ENCODE data around the gene UBAC1.
"Not testable (repeated sequence)": the region's sequence is repeated elsewhere in the genome, so short reads cannot be mapped to it uniquely, and the experiment has no call there.

Gene UBAC1

GRCh38 chr9:135956802-135957174 lies 4.4 kb downstream of the UBAC1 start:
- DNase-seq = no peak

GRCh38 chr9:135955934-135956801 lies 5.0 kb downstream of the UBAC1 start:
- no peak for DNase-seq

- DNase-seq = no peak
These were observed 8.4 kb downstream of the UBAC1 start for GRCh38 chr9:135952664-135953206.

- DNase-seq = no peak
These were observed 9.1 kb downstream of the UBAC1 start for GRCh38 chr9:135951889-135952663.

- not testable (repeated sequence) for DNase-seq
These were observed 9.9 kb downstream of the UBAC1 start for GRCh38 chr9:135951310-135951709.

GRCh38 chr9:135950841-135951240 lies 10.3 kb downstream of the UBAC1 start:
- not testable (repeated sequence) for DNase-seq

- no peak for DNase-seq
These were observed 11.0 kb downstream of the UBAC1 start for GRCh38 chr9:135950135-135950682.

- no peak for DNase-seq
These were observed 11.6 kb downstream of the UBAC1 start for GRCh38 chr9:135949501-135950134.

GRCh38 chr9:135948968-135949367 lies 12.2 kb downstream of the UBAC1 start:
- DNase-seq = no peak

GRCh38 chr9:135948446-135948845 lies 12.7 kb downstream of the UBAC1 start:
- DNase-seq = no peak

GRCh38 chr9:135947582-135947981 lies 13.6 kb downstream of the UBAC1 start:
- DNase-seq = no peak

GRCh38 chr9:135947105-135947504 lies 14.1 kb downstream of the UBAC1 start:
- DNase-seq = not testable (repeated sequence)

GRCh38 chr9:135946392-135946994 lies 14.7 kb downstream of the UBAC1 start:
- DNase-seq = no peak

GRCh38 chr9:135945969-135946368 lies 15.2 kb downstream of the UBAC1 start:
- DNase-seq = no peak

- no peak for DNase-seq
These were observed 16.5 kb downstream of the UBAC1 start for GRCh38 chr9:135944444-135945252.

GRCh38 chr9:135943604-135944003 lies 17.6 kb downstream of the UBAC1 start:
- DNase-seq = not testable (repeated sequence)

- no peak for DNase-seq
These were observed 19.7 kb downstream of the UBAC1 start for GRCh38 chr9:135941288-135941995.

- DNase-seq = no peak
These were observed 21.6 kb downstream of the UBAC1 start for GRCh38 chr9:135939351-135940265.
